ENCODE measurements around the gene CRX. TPM values are rescaled to one million over a fixed set of nuclear protein-coding genes. Genes with fewer than 3 reads are reported as not detected.
A peak's percentile ranks its signal among the peaks of the same experiment; 100 is the strongest.

Gene CRX
- polyA plus RNA-seq, 1 of the 3 experiments (the other 2 are of a cell fraction) = not detected

DNA sequence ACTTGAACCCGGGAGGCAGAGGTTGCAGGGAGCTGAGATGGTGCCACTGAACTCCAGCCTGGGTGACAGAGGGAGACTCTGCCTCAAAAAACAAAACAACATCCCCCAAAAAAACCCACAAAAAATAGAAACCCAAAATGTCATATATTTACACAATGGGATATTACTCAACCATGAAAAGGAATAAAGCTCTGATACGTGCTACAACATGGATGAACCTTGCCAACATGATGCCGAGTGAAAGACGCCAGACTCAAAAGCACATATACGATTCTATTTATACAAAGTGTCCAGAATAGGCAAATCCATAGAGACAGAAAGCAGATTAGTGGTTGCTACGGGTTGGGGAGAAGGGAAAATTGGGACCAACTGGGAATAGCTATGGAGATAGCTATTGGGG lies 15.3 kb upstream of the CRX start:
- POLR2A ChIA-PET = no interaction called here
- H3K9me2 ChIP-seq = no peaks in the 10 kb centered on the region
- TF ChIP-seq NRF1 (IDR thresholded peaks at IDR 0.05; ENCODE audit: low read depth, low read length) = no peak
- peaks cover 13% of the 10 kb centered on the region for H3K27me3 ChIP-seq (ENCODE audit: insufficient read depth)
- H3K79me2 ChIP-seq (ENCODE audit: insufficient read depth) = no peaks in the 10 kb centered on the region
- no peak overlapping the region for H3K4me3 ChIP-seq (ENCODE audit: low read depth in 2 of 2, low read length in 1 of 2)
- CTCF ChIA-PET = interaction anchor here (0.6 to 1.7 kb wide), 3 partner anchors 12 to 1166 kb away, joined by 3 to 4 read pairs (median 3); no protein-coding TSS in a partner anchor
- no peaks in the 10 kb centered on the region for H4K20me1 ChIP-seq (ENCODE audit: insufficient read depth)
- no peaks in the 10 kb centered on the region for H3K36me3 ChIP-seq (replicated peaks in 1 of 2; ENCODE audit: control insufficient read depth in 1 of 2, insufficient read depth in 2 of 2, low read length in 1 of 2)
- no peak overlapping the region for H3K27ac ChIP-seq (ENCODE audit: low read depth in 2 of 2, low read length in 1 of 2)
- no peak overlapping the region for H3K9ac ChIP-seq
- H3K4me2 ChIP-seq = no peak overlapping the region
- no peaks in the 10 kb centered on the region for H3K4me1 ChIP-seq (ENCODE audit: control insufficient read depth in 1 of 2, insufficient read depth in 2 of 2, low read depth in 1 of 2, low read length in 1 of 2)
- no peak overlapping the region for H2AFZ ChIP-seq (ENCODE audit: low read depth)
- 36% methylated on average over 6 of the region's 6 CpGs for WGBS (ENCODE audit: low lambda C conversion rate)
- no peaks in the 10 kb centered on the region for H3K9me3 ChIP-seq
- H3F3A ChIP-seq (replicated peaks; ENCODE audit: insufficient read depth) = no peaks in the 10 kb centered on the region
- no peak for DNase-seq

DNA sequence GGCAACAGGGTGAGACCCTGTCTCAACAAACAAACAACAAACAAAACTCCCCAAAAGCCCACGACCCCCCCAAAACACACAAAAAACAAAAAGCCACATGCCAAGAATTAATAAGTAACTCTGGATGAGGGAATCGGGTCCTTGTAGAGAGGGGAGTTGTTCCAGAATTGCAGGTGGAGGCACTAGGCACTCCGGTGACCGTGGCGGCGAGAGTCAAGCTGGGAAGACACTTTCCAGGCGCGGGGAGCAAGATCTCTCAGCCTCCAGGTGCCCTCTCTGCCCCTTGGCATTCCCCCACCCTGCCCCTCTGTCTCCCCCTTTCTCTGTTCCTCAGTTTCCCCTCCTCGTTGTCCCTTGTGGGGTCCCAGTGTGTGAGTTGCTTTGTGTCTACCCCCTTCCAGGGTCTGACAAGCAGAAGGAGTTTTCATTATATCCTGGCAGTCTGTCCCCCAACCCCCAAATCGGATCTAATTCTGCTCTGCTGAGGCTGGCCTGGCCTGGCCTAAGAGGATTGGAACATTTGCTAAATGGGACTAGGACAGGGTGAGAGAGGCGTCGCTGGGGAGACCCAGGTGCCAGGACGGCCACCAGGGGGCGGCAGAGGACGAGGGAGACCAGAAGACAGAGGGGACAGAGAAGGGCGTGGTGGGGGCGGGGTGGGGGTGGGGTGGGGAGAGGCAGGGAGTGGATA lies 8.3 kb upstream of the CRX start:
- Histone ChIP-seq H3K9ac (no peak overlapping the region), H3K4me3 (ENCODE audit: low read depth in 2 of 2, low read length in 1 of 2) (no peak overlapping the region), H4K20me1 (ENCODE audit: insufficient read depth) (no peaks in the 10 kb centered on the region), H3F3A (replicated peaks; ENCODE audit: insufficient read depth) (no peaks in the 10 kb centered on the region), H3K9me3 (no peaks in the 10 kb centered on the region), H2AFZ (ENCODE audit: low read depth) (no peak overlapping the region), H3K79me2 (ENCODE audit: insufficient read depth) (no peaks in the 10 kb centered on the region), H3K4me2 (no peak overlapping the region), H3K27me3 (ENCODE audit: insufficient read depth) (peaks cover 21% of the 10 kb centered on the region; the same call in 1 of the 2 replicates), H3K9me2 (no peaks in the 10 kb centered on the region), H3K4me1 (ENCODE audit: control insufficient read depth in 1 of 2, insufficient read depth in 2 of 2, low read depth in 1 of 2, low read length in 1 of 2) (no peaks in the 10 kb centered on the region), H3K27ac (ENCODE audit: low read depth in 2 of 2, low read length in 1 of 2) (no peak overlapping the region), H3K36me3 (replicated peaks in 1 of 2; ENCODE audit: control insufficient read depth in 1 of 2, insufficient read depth in 2 of 2, low read length in 1 of 2) (no peaks in the 10 kb centered on the region)
- WGBS (ENCODE audit: low lambda C conversion rate) = 17% methylated on average over 17 of the region's 17 CpGs
- POLR2A ChIA-PET = no interaction called here
- CTCF ChIA-PET = interaction anchor here (1.0 to 1.9 kb wide), 6 partner anchors 9 to 55 kb away, joined by 4 to 9 read pairs (median 5); no protein-coding TSS in a partner anchor
- DNase-seq = peak; percentile 86
- TF ChIP-seq SMC3 (IDR thresholded peaks at IDR 0.05; ENCODE audit: low read depth, low read length) = peak; percentile 31; the same call in 1 of the 2 replicates
- TF ChIP-seq, protein P1, sequence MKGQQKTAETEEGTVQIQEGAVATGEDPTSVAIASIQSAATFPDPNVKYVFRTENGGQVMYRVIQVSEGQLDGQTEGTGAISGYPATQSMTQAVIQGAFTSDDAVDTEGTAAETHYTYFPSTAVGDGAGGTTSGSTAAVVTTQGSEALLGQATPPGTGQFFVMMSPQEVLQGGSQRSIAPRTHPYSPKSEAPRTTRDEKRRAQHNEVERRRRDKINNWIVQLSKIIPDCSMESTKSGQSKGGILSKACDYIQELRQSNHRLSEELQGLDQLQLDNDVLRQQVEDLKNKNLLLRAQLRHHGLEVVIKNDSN (IDR thresholded peaks at IDR 0.05; ENCODE audit: borderline replicate concordance, low read depth) = no peak
- TF ChIP-seq, protein P2, sequence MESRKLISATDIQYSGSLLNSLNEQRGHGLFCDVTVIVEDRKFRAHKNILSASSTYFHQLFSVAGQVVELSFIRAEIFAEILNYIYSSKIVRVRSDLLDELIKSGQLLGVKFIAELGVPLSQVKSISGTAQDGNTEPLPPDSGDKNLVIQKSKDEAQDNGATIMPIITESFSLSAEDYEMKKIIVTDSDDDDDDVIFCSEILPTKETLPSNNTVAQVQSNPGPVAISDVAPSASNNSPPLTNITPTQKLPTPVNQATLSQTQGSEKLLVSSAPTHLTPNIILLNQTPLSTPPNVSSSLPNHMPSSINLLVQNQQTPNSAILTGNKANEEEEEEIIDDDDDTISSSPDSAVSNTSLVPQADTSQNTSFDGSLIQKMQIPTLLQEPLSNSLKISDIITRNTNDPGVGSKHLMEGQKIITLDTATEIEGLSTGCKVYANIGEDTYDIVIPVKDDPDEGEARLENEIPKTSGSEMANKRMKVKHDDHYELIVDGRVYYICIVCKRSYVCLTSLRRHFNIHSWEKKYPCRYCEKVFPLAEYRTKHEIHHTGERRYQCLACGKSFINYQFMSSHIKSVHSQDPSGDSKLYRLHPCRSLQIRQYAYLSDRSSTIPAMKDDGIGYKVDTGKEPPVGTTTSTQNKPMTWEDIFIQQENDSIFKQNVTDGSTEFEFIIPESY (IDR thresholded peaks at IDR 0.05; ENCODE audit: borderline replicate concordance, low read depth) = no peak
- TF ChIP-seq, protein P3, sequence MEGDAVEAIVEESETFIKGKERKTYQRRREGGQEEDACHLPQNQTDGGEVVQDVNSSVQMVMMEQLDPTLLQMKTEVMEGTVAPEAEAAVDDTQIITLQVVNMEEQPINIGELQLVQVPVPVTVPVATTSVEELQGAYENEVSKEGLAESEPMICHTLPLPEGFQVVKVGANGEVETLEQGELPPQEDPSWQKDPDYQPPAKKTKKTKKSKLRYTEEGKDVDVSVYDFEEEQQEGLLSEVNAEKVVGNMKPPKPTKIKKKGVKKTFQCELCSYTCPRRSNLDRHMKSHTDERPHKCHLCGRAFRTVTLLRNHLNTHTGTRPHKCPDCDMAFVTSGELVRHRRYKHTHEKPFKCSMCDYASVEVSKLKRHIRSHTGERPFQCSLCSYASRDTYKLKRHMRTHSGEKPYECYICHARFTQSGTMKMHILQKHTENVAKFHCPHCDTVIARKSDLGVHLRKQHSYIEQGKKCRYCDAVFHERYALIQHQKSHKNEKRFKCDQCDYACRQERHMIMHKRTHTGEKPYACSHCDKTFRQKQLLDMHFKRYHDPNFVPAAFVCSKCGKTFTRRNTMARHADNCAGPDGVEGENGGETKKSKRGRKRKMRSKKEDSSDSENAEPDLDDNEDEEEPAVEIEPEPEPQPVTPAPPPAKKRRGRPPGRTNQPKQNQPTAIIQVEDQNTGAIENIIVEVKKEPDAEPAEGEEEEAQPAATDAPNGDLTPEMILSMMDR (IDR thresholded peaks at IDR 0.05) = peak; percentile 63
- TF ChIP-seq, protein P4, sequence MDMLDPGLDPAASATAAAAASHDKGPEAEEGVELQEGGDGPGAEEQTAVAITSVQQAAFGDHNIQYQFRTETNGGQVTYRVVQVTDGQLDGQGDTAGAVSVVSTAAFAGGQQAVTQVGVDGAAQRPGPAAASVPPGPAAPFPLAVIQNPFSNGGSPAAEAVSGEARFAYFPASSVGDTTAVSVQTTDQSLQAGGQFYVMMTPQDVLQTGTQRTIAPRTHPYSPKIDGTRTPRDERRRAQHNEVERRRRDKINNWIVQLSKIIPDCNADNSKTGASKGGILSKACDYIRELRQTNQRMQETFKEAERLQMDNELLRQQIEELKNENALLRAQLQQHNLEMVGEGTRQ (IDR thresholded peaks at IDR 0.05; ENCODE audit: borderline replicate concordance, low read depth, low read length) = no peak
- TF ChIP-seq, protein P5, sequence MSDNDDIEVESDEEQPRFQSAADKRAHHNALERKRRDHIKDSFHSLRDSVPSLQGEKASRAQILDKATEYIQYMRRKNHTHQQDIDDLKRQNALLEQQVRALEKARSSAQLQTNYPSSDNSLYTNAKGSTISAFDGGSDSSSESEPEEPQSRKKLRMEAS (IDR thresholded peaks at IDR 0.05; ENCODE audit: low read depth) = no peak
- no peak for TF ChIP-seq POLR2AphosphoS5 (IDR thresholded peaks at IDR 0.05; ENCODE audit: low read depth, low read length)
- peak; percentile 44 for TF ChIP-seq RAD21 (IDR thresholded peaks at IDR 0.05; ENCODE audit: low read length)
- TF ChIP-seq, protein P6, sequence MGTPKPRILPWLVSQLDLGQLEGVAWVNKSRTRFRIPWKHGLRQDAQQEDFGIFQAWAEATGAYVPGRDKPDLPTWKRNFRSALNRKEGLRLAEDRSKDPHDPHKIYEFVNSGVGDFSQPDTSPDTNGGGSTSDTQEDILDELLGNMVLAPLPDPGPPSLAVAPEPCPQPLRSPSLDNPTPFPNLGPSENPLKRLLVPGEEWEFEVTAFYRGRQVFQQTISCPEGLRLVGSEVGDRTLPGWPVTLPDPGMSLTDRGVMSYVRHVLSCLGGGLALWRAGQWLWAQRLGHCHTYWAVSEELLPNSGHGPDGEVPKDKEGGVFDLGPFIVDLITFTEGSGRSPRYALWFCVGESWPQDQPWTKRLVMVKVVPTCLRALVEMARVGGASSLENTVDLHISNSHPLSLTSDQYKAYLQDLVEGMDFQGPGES (IDR thresholded peaks at IDR 0.05; ENCODE audit: low read depth, low read length) = no peak

Data from SK-N-SH (cell line).